ENCODE results near the gene SHROOM3. TPM values are rescaled to one million over a fixed set of nuclear protein-coding genes. Genes with fewer than 3 reads are reported as not detected.
A peak's percentile ranks its signal among the peaks of the same experiment; 100 is the strongest.

Gene SHROOM3
- total RNA-seq, 1 donor from 2014 or later = 54.9 TPM

DNA sequence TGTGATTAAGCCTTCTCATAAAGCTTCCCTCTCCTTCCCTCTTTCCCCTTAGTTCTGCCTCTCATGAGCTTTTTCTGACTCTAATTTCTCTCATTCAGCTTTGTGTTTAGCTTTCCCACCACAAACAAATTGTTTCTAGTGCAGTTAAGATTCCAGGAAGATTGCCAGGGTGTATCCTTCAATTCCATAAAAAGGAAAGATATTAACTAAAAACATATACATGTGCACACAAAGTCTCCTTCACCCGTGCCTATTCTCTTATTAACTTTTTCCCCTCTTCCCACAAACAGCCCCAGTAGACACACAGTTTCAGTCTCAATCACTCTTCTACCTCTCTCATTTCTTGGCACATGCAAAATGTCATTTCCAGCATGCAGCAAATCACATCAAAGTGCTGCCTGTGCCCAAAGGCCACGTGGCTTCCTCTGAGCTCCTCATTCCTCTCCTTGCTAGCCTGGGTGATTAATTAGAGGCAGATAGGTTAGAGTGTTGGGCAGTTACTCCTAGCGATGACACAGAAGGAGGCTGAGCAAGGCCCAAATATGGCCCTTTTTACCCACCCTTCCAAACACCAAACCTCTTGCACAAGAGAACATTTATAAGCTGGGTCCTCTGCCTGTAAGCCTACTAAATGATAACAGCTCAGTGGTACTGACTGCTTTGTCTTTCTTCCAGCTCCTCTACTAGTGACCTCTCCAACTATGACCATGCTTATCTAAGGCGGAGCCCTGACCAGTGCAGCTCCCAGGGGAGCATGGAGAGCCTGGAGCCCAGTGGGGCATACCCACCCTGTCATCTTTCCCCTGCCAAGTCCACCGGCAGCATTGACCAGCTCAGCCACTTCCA, 303.3 kb downstream of the SHROOM3 start:
- no peak overlapping the region for H3K4me3 Mint-ChIP-seq (ENCODE audit: low read depth)
- H3K36me3 Mint-ChIP-seq (ENCODE audit: insufficient read depth) = peaks cover 28% of the 10 kb centered on the region
- no peak for DNase-seq (ENCODE audit: low spot score, unreplicated experiment)

DNA sequence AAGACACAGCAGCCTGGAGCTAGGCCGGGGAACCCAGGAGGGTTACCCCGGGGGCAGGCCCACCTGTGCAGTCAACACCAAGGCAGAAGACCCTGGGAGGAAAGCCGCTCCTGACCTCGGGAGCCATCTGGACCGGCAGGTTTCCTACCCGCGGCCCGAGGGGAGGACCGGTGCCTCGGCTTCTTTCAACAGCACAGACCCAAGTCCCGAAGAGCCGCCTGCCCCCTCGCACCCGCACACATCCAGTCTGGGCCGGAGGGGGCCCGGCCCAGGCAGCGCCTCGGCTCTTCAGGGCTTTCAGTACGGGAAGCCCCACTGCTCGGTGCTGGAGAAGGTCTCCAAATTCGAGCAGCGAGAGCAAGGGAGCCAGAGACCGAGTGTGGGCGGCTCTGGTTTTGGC, 305.2 kb downstream of the SHROOM3 start:
- Mint-ChIP-seq H3K27me3 (no peaks in the 10 kb centered on the region), H3K27ac (no peak overlapping the region), H3K4me1 (ENCODE audit: low read depth) (no peaks in the 10 kb centered on the region), H3K36me3 (ENCODE audit: insufficient read depth) (peaks cover 24% of the 10 kb centered on the region), H3K4me3 (ENCODE audit: low read depth) (no peak overlapping the region), H3K9me3 (ENCODE audit: low read depth) (no peaks in the 10 kb centered on the region)
- TF ChIP-seq, protein P1, sequence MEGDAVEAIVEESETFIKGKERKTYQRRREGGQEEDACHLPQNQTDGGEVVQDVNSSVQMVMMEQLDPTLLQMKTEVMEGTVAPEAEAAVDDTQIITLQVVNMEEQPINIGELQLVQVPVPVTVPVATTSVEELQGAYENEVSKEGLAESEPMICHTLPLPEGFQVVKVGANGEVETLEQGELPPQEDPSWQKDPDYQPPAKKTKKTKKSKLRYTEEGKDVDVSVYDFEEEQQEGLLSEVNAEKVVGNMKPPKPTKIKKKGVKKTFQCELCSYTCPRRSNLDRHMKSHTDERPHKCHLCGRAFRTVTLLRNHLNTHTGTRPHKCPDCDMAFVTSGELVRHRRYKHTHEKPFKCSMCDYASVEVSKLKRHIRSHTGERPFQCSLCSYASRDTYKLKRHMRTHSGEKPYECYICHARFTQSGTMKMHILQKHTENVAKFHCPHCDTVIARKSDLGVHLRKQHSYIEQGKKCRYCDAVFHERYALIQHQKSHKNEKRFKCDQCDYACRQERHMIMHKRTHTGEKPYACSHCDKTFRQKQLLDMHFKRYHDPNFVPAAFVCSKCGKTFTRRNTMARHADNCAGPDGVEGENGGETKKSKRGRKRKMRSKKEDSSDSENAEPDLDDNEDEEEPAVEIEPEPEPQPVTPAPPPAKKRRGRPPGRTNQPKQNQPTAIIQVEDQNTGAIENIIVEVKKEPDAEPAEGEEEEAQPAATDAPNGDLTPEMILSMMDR (IDR thresholded peaks at IDR 0.05; ENCODE audit: unreplicated experiment) = no peak
- DNase-seq (ENCODE audit: low spot score, unreplicated experiment) = no peak

More for the DNA sequence above, 303.3 kb downstream of the SHROOM3 start:
- Mint-ChIP-seq H3K27me3 (no peaks in the 10 kb centered on the region), H3K27ac (peak overlapping the region; percentile 24), H3K4me1 (ENCODE audit: low read depth) (no peaks in the 10 kb centered on the region), H3K9me3 (ENCODE audit: low read depth) (no peaks in the 10 kb centered on the region)
- TF ChIP-seq, protein P1 (IDR thresholded peaks at IDR 0.05; ENCODE audit: unreplicated experiment) = no peak

DNA sequence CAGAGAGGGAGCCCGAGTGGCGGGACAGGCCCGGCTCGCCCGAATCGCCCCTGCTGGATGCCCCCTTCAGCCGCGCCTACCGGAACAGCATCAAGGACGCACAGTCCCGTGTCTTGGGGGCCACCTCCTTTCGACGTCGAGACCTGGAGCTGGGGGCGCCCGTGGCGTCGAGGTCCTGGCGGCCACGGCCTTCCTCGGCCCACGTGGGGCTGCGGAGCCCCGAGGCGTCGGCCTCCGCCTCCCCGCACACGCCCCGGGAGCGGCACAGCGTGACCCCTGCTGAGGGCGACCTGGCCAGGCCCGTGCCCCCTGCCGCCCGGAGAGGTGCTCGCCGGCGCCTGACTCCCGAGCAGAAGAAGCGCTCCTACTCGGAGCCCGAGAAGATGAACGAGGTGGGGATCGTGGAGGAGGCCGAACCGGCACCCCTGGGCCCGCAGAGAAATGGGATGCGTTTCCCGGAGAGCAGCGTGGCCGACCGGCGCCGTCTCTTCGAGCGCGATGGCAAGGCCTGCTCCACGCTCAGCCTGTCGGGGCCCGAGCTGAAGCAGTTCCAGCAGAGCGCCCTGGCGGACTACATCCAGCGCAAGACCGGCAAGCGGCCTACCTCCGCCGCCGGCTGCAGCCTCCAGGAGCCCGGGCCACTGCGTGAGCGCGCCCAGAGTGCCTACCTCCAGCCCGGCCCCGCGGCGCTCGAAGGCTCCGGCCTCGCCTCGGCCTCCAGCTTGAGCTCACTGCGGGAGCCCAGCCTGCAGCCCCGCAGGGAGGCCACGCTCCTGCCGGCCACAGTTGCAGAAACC, 306.0 kb downstream of the SHROOM3 start:
- no peaks in the 10 kb centered on the region for H3K9me3 Mint-ChIP-seq (ENCODE audit: low read depth)
- no peak overlapping the region for H3K4me3 Mint-ChIP-seq (ENCODE audit: low read depth)
- H3K27ac Mint-ChIP-seq = no peak overlapping the region
- TF ChIP-seq, protein P1 (IDR thresholded peaks at IDR 0.05; ENCODE audit: unreplicated experiment) = no peak
- no peak for DNase-seq (ENCODE audit: low spot score, unreplicated experiment)
- H3K4me1 Mint-ChIP-seq (ENCODE audit: low read depth) = no peaks in the 10 kb centered on the region
- peaks cover 24% of the 10 kb centered on the region for H3K36me3 Mint-ChIP-seq (ENCODE audit: insufficient read depth)
- no peaks in the 10 kb centered on the region for H3K27me3 Mint-ChIP-seq

DNA sequence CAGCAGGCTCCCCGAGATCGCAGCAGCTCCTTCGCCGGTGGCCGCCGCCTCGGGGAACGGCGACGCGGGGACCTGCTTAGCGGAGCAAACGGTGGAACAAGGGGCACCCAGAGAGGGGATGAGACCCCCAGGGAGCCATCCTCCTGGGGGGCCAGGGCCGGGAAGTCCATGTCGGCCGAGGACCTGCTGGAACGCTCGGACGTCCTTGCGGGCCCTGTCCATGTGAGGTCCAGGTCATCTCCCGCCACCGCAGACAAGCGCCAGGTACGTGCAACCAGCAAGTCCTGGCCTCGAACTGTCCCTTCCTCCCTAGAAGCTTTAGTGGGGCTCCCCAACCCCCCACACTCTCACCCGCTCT, 306.6 kb downstream of the SHROOM3 start:
- H3K9me3 Mint-ChIP-seq (ENCODE audit: low read depth) = no peaks in the 10 kb centered on the region
- no peak overlapping the region for H3K4me3 Mint-ChIP-seq (ENCODE audit: low read depth)
- TF ChIP-seq, protein P1 (IDR thresholded peaks at IDR 0.05; ENCODE audit: unreplicated experiment) = no peak
- peaks cover 24% of the 10 kb centered on the region for H3K36me3 Mint-ChIP-seq (ENCODE audit: insufficient read depth)
- H3K27ac Mint-ChIP-seq = peak overlapping the region; percentile 10
- DNase-seq (ENCODE audit: low spot score, unreplicated experiment) = no peak
- H3K4me1 Mint-ChIP-seq (ENCODE audit: low read depth) = no peaks in the 10 kb centered on the region
- H3K27me3 Mint-ChIP-seq = no peaks in the 10 kb centered on the region

DNA sequence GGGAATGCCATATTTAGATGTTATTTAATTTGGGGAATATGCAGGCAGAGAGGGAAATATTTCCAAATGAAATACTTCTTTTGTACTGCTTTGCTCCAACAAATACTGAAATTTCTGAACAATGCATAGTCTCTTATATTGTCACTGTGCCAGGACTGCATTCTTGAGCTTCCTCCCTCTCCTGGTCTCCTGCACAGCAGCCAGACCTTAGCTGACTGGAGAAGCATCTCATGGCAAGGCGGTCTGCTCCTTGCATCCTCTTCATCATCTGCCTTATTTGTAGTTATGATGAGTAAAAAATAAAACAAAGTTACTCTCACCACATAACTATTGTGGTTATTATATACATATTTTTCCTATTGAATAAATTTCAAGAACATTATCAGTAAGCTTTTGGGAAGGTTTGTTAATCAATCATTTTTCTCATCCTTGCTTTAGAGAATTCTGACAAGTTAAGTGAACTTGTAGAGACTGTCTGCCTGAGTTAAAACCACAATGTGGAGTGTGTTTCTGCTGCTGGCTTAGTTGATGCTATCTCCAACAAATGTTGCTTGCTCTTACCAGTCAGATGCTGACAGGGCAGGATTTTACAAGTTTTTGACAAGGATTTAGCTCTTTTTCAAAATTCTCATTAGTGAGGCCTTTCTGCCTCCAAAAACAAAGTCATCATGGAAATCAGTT, 309.4 kb downstream of the SHROOM3 start:
- Mint-ChIP-seq H3K36me3 (ENCODE audit: insufficient read depth) (peaks cover 24% of the 10 kb centered on the region), H3K9me3 (ENCODE audit: low read depth) (no peaks in the 10 kb centered on the region), H3K27ac (no peak overlapping the region), H3K27me3 (no peaks in the 10 kb centered on the region), H3K4me3 (ENCODE audit: low read depth) (no peak overlapping the region), H3K4me1 (ENCODE audit: low read depth) (peaks cover 7% of the 10 kb centered on the region)
- DNase-seq (ENCODE audit: low spot score, unreplicated experiment) = no peak
- TF ChIP-seq, protein P1 (IDR thresholded peaks at IDR 0.05; ENCODE audit: unreplicated experiment) = no peak

Measured in progenitor cell of endocrine pancreas (in vitro differentiated cells).